OCI-LY7 (cell line): ENCODE results near the gene MFAP3L. TPM values are rescaled to one million over a fixed set of nuclear protein-coding genes. Genes with fewer than 3 reads are reported as not detected.

Source experiments
- BruUV-seq: library from RNA; stranded (reverse); fragments of 400-500 nt; replicated peaks from 2 replicates; lab custom pipeline; 2021; lab: Mats Ljungman, UMichigan
- CTCF ChIA-PET: fragments of 300-600 bp; sonication (Branson Sonifier 250); formaldehyde crosslinking; loops from one replicate; lab custom pipeline; 2022; ENCODE audit warnings: antibody characterized with exemption; ENCODE audit not compliant: unreplicated experiment; lab: Charles Lee
- POLR2A ChIA-PET: fragments of 300-600 bp; sonication (Branson Sonifier 250); formaldehyde crosslinking; loops from one replicate; lab custom pipeline; 2022; ENCODE audit warnings: antibody characterized with exemption; lab: Charles Lee
- DNase-seq: peaks from one replicate; pipeline ENCODE4 v3.0.0-alpha.2; 2015; ENCODE audit warnings: low spot score
- H2AFZ ChIP-seq: fragments of 200-600 bp; sonication (generic), shearing (Covaris generic); 2 replicates; pipeline ENCODE4 v1.6.1; 2014; ENCODE audit warnings: mild to moderate bottlenecking, antibody characterized with exemption, low read length, moderate library complexity
- H3K27ac ChIP-seq: fragments of 200-600 bp; sonication (generic); 2 replicates; pipeline ENCODE4 v1.5.1; 2014; ENCODE audit warnings: mixed run types, low read depth, mild to moderate bottlenecking, moderate library complexity, low read length, inconsistent platforms; ENCODE audit not compliant: poor library complexity, severe bottlenecking
- H3K36me3 ChIP-seq: fragments of 200-600 bp; sonication (generic); 2 replicates; pipeline ENCODE4 v1.6.1; 2014; ENCODE audit warnings: mild to moderate bottlenecking, antibody characterized with exemption, low read length, moderate library complexity, mixed read lengths; ENCODE audit not compliant: insufficient read depth
- H3K4me1 ChIP-seq: fragments of 200-600 bp; sonication (generic); 2 replicates; pipeline ENCODE4 v1.5.1; 2014; ENCODE audit warnings: mild to moderate bottlenecking, low read length; ENCODE audit not compliant: insufficient read depth, poor library complexity, severe bottlenecking
- H3K4me2 ChIP-seq: fragments of 200-600 bp; sonication (generic); 2 replicates; pipeline ENCODE4 v1.6.1; 2014; ENCODE audit warnings: mild to moderate bottlenecking, low read length
- H3K4me3 ChIP-seq: fragments of 200-600 bp; sonication (generic); 2 replicates; pipeline ENCODE4 v1.5.1; 2014; ENCODE audit warnings: mild to moderate bottlenecking, low read depth, low read length; ENCODE audit not compliant: poor library complexity, severe bottlenecking
- H3K79me2 ChIP-seq: fragments of 200-600 bp; sonication (generic); 2 replicates; pipeline ENCODE4 v1.6.1; 2016; ENCODE audit warnings: low read depth, mild to moderate bottlenecking, low read length, moderate library complexity, mixed read lengths; ENCODE audit not compliant: insufficient read depth
- H3K9me2 ChIP-seq: fragments of 200-600 bp; sonication (generic); 2 replicates; pipeline ENCODE4 v1.6.1; 2016; ENCODE audit warnings: mild to moderate bottlenecking, low read length, mixed read lengths; ENCODE audit not compliant: insufficient read depth
- H3K9me3 ChIP-seq: fragments of 200-600 bp; sonication (generic); 2 replicates; pipeline ENCODE4 v1.6.1; 2014; ENCODE audit warnings: mild to moderate bottlenecking, mixed run types, low read length, mixed read lengths
- H4K20me1 ChIP-seq: fragments of 200-600 bp; sonication (generic); 2 replicates; pipeline ENCODE4 v1.6.1; 2014; ENCODE audit warnings: mild to moderate bottlenecking, antibody characterized with exemption, low read length, moderate library complexity, mixed read lengths; ENCODE audit not compliant: insufficient read depth
- CTCF ChIP-seq: fragments of 200-600 bp; sonication (generic); conservative IDR thresholded peaks from 2 replicates; pipeline ENCODE4 v1.5.1; 2014; ENCODE audit warnings: mild to moderate bottlenecking, antibody characterized with exemption, low read length, moderate library complexity, mixed read lengths
- EZH2phosphoT487 ChIP-seq: fragments of 200-600 bp; sonication (generic); IDR thresholded peaks from 2 replicates; pipeline ENCODE4 v1.6.1; 2018; ENCODE audit warnings: low read depth, borderline replicate concordance, mild to moderate bottlenecking, mixed run types, antibody characterized with exemption, low read length, moderate library complexity, mixed read lengths
- intact Hi-C: fragments of 100-400 bp; cut with micrococcal nuclease; formaldehyde crosslinking; loops from one replicate; pipeline ENCODE4 v1.10.0; 2022; ENCODE audit not compliant: unreplicated experiment
- total RNA-seq, 2 experiments: library from RNA; depleted of rRNA in 1 of 2; stranded (reverse); fragments of >200 nt in 1 of 2; shearing (Covaris generic) in 1 of 2; gene quantifications; 2 replicates each; pipeline ENCODE4 v1.2.3, GENCODE V29; 2014 to 2022

Gene MFAP3L
- total RNA-seq, 2 experiments from 2014 or later: not detected

DNA sequence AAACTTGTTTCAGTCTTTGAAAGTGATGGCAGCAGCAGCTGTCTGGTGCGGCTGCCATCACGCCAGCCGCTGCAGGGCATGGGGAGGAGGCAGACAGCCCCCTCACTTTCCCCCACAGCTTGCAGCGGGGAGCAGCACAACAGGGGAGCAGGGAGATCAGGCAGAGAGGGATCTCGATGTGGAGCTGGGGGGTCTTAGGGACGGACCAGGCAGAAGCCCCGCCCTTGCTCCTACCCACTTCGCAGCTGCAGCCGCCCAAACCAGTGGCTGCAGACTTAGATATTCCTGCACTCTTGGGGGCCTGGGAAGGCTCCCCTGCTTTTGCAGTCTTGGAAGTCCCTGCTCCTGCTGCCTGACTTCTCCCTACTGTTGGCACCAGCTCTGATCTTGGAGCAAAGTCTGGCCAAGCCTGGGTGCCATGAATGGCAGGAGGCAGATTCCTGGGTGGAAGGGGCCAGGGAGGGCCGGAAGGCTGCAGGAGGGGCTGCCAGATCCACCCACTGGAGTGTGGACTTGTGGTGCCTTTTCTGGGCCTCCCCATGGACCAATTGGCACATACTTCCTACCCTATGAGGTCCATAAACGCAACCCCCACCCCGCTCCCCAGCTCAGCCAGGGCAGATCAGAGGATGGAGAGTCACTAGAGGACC lies 14.0 kb upstream of the MFAP3L start:
- Histone ChIP-seq H3K27ac (no peak overlapping the region), H3K4me3 (no peak overlapping the region), H3K79me2 (no peaks in the 10 kb centered on the region), H2AFZ (no peak overlapping the region), H4K20me1 (no peaks in the 10 kb centered on the region), H3K4me1 (no peaks in the 10 kb centered on the region), H3K4me2 (no peak overlapping the region), H3K36me3 (no peaks in the 10 kb centered on the region), H3K9me2 (no peaks in the 10 kb centered on the region), H3K9me3 (no peaks in the 10 kb centered on the region)
- DNase-seq: no peak
- BruUV-seq: no TSS peak
- TF ChIP-seq CTCF: no peak
- no peak for TF ChIP-seq EZH2phosphoT487
- POLR2A ChIA-PET: interaction anchor here (0.5 to 1.6 kb wide), 5 partner anchors 32 to 1378 kb away, joined by 3 to 4 read pairs (median 3); no protein-coding TSS in a partner anchor
- CTCF ChIA-PET: no interaction called here
- intact Hi-C loops: no loop called here

DNA sequence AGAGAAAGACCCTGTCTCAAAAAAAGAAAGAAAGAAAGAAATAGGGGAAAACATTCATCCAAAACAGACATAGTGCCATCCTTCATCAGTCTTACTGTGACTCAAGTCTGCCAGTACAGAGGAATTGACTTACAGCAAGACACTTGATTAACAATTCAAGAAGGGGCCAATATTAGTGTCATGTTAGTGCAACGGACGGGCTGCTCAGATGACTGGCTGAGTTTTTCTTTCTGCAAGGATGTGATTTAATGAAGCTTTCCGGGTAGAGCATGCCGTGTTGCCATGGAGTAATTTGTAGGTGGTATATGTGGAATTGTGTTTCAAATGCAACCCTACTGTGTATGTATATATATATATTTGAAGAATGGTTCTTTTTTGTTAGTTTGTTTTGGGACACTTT lies 12.6 kb upstream of the MFAP3L start:
- CTCF ChIA-PET: no interaction called here
- TF ChIP-seq EZH2phosphoT487 (no peak), CTCF (no peak)
- no peaks in the 10 kb centered on the region for H4K20me1 ChIP-seq
- intact Hi-C loops: no loop called here
- H3K9me3 ChIP-seq: no peaks in the 10 kb centered on the region
- BruUV-seq: no TSS peak
- no peak overlapping the region for H3K27ac ChIP-seq
- H3K79me2 ChIP-seq: no peaks in the 10 kb centered on the region
- no peak overlapping the region for H3K4me3 ChIP-seq
- no peak overlapping the region for H3K4me2 ChIP-seq
- H3K9me2 ChIP-seq: no peaks in the 10 kb centered on the region
- no peak overlapping the region for H2AFZ ChIP-seq
- no peak for DNase-seq
- POLR2A ChIA-PET: interaction anchor here (0.6 kb wide), 1 partner anchor 473 kb away, joined by 3 read pairs; no protein-coding TSS in a partner anchor
- H3K36me3 ChIP-seq: no peaks in the 10 kb centered on the region
- no peaks in the 10 kb centered on the region for H3K4me1 ChIP-seq

DNA sequence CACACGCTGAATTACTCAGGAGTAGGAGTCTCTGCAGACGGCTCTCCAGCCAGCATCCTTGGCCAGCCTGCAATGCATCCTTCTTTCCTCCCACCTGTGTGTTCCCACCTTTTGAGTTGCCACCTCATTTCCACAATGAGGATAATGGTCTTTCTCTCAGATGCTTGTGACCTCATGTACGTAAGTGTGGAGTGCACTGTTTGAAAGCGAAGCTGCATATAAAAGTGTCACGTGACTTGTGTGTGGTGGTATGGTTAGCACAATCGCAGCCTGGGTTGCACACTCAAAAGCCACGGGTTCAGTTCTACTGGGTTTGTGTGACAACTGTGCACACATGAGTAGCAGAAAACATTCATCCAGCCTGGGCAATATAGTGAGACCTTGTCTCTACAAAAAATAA lies 12.0 kb upstream of the MFAP3L start:
- H4K20me1 ChIP-seq: no peaks in the 10 kb centered on the region
- no TSS peak for BruUV-seq
- H3K4me2 ChIP-seq: no peak overlapping the region
- DNase-seq: no peak
- POLR2A ChIA-PET: interaction anchor here (0.6 kb wide), 1 partner anchor 472 kb away, joined by 3 read pairs; no protein-coding TSS in a partner anchor
- no peaks in the 10 kb centered on the region for H3K9me2 ChIP-seq
- intact Hi-C loops: no loop called here
- no peak overlapping the region for H3K4me3 ChIP-seq
- H3K4me1 ChIP-seq: no peaks in the 10 kb centered on the region
- CTCF ChIA-PET: no interaction called here
- no peaks in the 10 kb centered on the region for H3K79me2 ChIP-seq
- TF ChIP-seq EZH2phosphoT487 (no peak), CTCF (no peak)
- no peak overlapping the region for H2AFZ ChIP-seq
- H3K9me3 ChIP-seq: no peaks in the 10 kb centered on the region
- no peaks in the 10 kb centered on the region for H3K36me3 ChIP-seq
- H3K27ac ChIP-seq: no peak overlapping the region
